ENCODE data around the gene EXOG. TPM values are rescaled to one million over a fixed set of nuclear protein-coding genes. Genes with fewer than 3 reads are reported as not detected.

The EXOG gene
- total RNA-seq, 4 donors from 2014 or later, result 0.34 to 3.9 (median 3.1) TPM

GRCh38 chr3:38469852-38470251, 26.3 kb upstream of the EXOG start:
- WGBS, 2 donors, result 93 to 94% methylated on average over 1 of the region's 1 CpG
- DNase-seq (ENCODE audit: low spot score in 2 of 2), result no peak
- intact Hi-C loops (cut with DNase I; ENCODE audit: low total_unique reads), result loop anchor here (5.0 to 10.0 kb wide), 2 partner anchors 115 to 348 kb away; no protein-coding TSS in a partner anchor
- H3K4me3 ChIP-seq (ENCODE audit: low read depth, poor library complexity, severe bottlenecking), result no peak overlapping the region
- no peak for TF ChIP-seq CTCF (IDR thresholded peaks at IDR 0.05)
- TF ChIP-seq POLR2A (IDR thresholded peaks at IDR 0.05), result no peak

GRCh38 chr3:38471260-38471857, 24.8 kb upstream of the EXOG start:
- no peak for TF ChIP-seq POLR2A (IDR thresholded peaks at IDR 0.05)
- TF ChIP-seq CTCF (IDR thresholded peaks at IDR 0.05), result no peak
- H3K4me3 ChIP-seq (ENCODE audit: low read depth, poor library complexity, severe bottlenecking), result no peak overlapping the region
- DNase-seq (ENCODE audit: low spot score in 2 of 2), result no peak
- 84 to 90% methylated on average over 3 of the region's 3 CpGs for WGBS, 2 donors
- intact Hi-C loops (cut with DNase I; ENCODE audit: low total_unique reads), result loop anchor here (10.0 kb wide), 1 partner anchor 117 kb away; no protein-coding TSS in a partner anchor

GRCh38 chr3:38472342-38472741, 23.8 kb upstream of the EXOG start:
- no peak overlapping the region for H3K4me3 ChIP-seq (ENCODE audit: low read depth, poor library complexity, severe bottlenecking)
- no peak for DNase-seq (ENCODE audit: low spot score in 2 of 2)
- 60 to 100% methylated on average over 1 of the region's 1 CpG for WGBS, 2 donors
- TF ChIP-seq CTCF (IDR thresholded peaks at IDR 0.05), result no peak
- TF ChIP-seq POLR2A (IDR thresholded peaks at IDR 0.05), result no peak
- intact Hi-C loops (cut with DNase I; ENCODE audit: low total_unique reads), result loop anchor here (10.0 kb wide), 1 partner anchor 118 kb away; no protein-coding TSS in a partner anchor

- DNase-seq (ENCODE audit: low spot score in 2 of 2), result peak in 1 of 2 donors; percentile 68
- H3K4me3 ChIP-seq (ENCODE audit: low read depth, poor library complexity, severe bottlenecking), result no peak overlapping the region
- intact Hi-C loops (cut with DNase I; ENCODE audit: low total_unique reads), result loop anchor here (10.0 kb wide), 1 partner anchor 118 kb away; no protein-coding TSS in a partner anchor
- WGBS, 2 donors, result 96 to 97% methylated on average over 2 of the region's 2 CpGs
- no peak for TF ChIP-seq CTCF (IDR thresholded peaks at IDR 0.05)
- no peak for TF ChIP-seq POLR2A (IDR thresholded peaks at IDR 0.05)
Observed at GRCh38 chr3:38473229-38473628, 22.9 kb upstream of the EXOG start.

GRCh38 chr3:38474928-38475605, 21.1 kb upstream of the EXOG start:
- no peak overlapping the region for H3K4me3 ChIP-seq (ENCODE audit: low read depth, poor library complexity, severe bottlenecking)
- peak in 1 of 2 donors; percentile 68 for DNase-seq (ENCODE audit: low spot score in 2 of 2)
- TF ChIP-seq POLR2A (IDR thresholded peaks at IDR 0.05) (no peak), CTCF (IDR thresholded peaks at IDR 0.05) (no peak)
- intact Hi-C loops (cut with DNase I; ENCODE audit: low total_unique reads), result loop anchor here (10.0 kb wide), 1 partner anchor 120 kb away; no protein-coding TSS in a partner anchor
- WGBS, 2 donors, result 85 to 87% methylated on average over 7 of the region's 7 CpGs

Data from lower leg skin (tissue), 4 donors.